T-helper 2 cell treated with Interferon-gamma antibody and Interleukin-4, amounts not matched to agents 5 μg/mL and 100 μg/mL, for 36 hours (primary cell): ENCODE measurements around the gene MGMT.

Source experiments
- DNase-seq: peaks from one replicate; pipeline ENCODE4 v3.0.0; 2021; ENCODE audit warnings: low spot score
- H3K27ac Mint-ChIP-seq: one replicate; pipeline ENCODE4 v1.8.0; 2021; ENCODE audit warnings: mild to moderate bottlenecking, mixed read lengths
- H3K27me3 Mint-ChIP-seq: one replicate; pipeline ENCODE4 v1.8.0; 2021; ENCODE audit warnings: low read depth, mixed read lengths
- H3K36me3 Mint-ChIP-seq: one replicate; pipeline ENCODE4 v1.8.0; 2021; ENCODE audit warnings: low read depth, mixed read lengths
- H3K4me1 Mint-ChIP-seq: one replicate; pipeline ENCODE4 v1.8.0; 2021; ENCODE audit warnings: low read depth, mixed read lengths
- H3K4me3 Mint-ChIP-seq: one replicate; pipeline ENCODE4 v1.8.0; 2022; ENCODE audit warnings: mild to moderate bottlenecking, moderate library complexity, mixed read lengths
- H3K9me3 Mint-ChIP-seq: one replicate; pipeline ENCODE4 v1.8.0; 2021; ENCODE audit warnings: mixed read lengths

Gene MGMT

GRCh38 chr10:129772468-129773358 lies 305.7 kb downstream of the MGMT start:
- no peak overlapping the region for H3K4me3 Mint-ChIP-seq
- no peaks in the 10 kb centered on the region for H3K36me3 Mint-ChIP-seq
- H3K27ac Mint-ChIP-seq: no peak overlapping the region

GRCh38 chr10:129773359-129773990 lies 306.4 kb downstream of the MGMT start:
- no peak overlapping the region for H3K4me3 Mint-ChIP-seq
- no peak overlapping the region for H3K27ac Mint-ChIP-seq
- DNase-seq: no peak
- H3K4me1 Mint-ChIP-seq: no peaks in the 10 kb centered on the region
- H3K36me3 Mint-ChIP-seq: no peaks in the 10 kb centered on the region
- H3K27me3 Mint-ChIP-seq: no peaks in the 10 kb centered on the region
- peaks cover 11% of the 10 kb centered on the region for H3K9me3 Mint-ChIP-seq

More at GRCh38 chr10:129772468-129773358, 305.7 kb downstream of the MGMT start:
- Mint-ChIP-seq H3K27me3 (no peaks in the 10 kb centered on the region), H3K9me3 (peaks cover 11% of the 10 kb centered on the region), H3K4me1 (no peaks in the 10 kb centered on the region)
- no peak for DNase-seq

GRCh38 chr10:129774082-129774735 lies 307.2 kb downstream of the MGMT start:
- H3K27me3 Mint-ChIP-seq: no peaks in the 10 kb centered on the region
- no peaks in the 10 kb centered on the region for H3K4me1 Mint-ChIP-seq
- no peaks in the 10 kb centered on the region for H3K36me3 Mint-ChIP-seq
- peaks cover 11% of the 10 kb centered on the region for H3K9me3 Mint-ChIP-seq
- no peak overlapping the region for H3K27ac Mint-ChIP-seq
- no peak overlapping the region for H3K4me3 Mint-ChIP-seq
- DNase-seq: no peak

- Mint-ChIP-seq H3K4me1 (no peaks in the 10 kb centered on the region), H3K4me3 (no peak overlapping the region), H3K27me3 (no peaks in the 10 kb centered on the region), H3K9me3 (peaks cover 11% of the 10 kb centered on the region), H3K27ac (no peak overlapping the region), H3K36me3 (no peaks in the 10 kb centered on the region)
- no peak for DNase-seq
These were observed 307.8 kb downstream of the MGMT start for GRCh38 chr10:129774736-129775401.

- Mint-ChIP-seq H3K4me1 (no peaks in the 10 kb centered on the region), H3K27me3 (no peaks in the 10 kb centered on the region), H3K36me3 (no peaks in the 10 kb centered on the region), H3K9me3 (peaks cover 11% of the 10 kb centered on the region), H3K27ac (no peak overlapping the region), H3K4me3 (no peak overlapping the region)
- no peak for DNase-seq
These were observed 308.6 kb downstream of the MGMT start for GRCh38 chr10:129775681-129776080.

- H3K9me3 Mint-ChIP-seq: peaks cover 11% of the 10 kb centered on the region
- H3K27me3 Mint-ChIP-seq: no peaks in the 10 kb centered on the region
- H3K4me3 Mint-ChIP-seq: no peak overlapping the region
- no peak overlapping the region for H3K27ac Mint-ChIP-seq
- no peaks in the 10 kb centered on the region for H3K4me1 Mint-ChIP-seq
- DNase-seq: no peak
- no peaks in the 10 kb centered on the region for H3K36me3 Mint-ChIP-seq
These were observed 310.6 kb downstream of the MGMT start for GRCh38 chr10:129777687-129778086.

- no peak for DNase-seq
- H3K27me3 Mint-ChIP-seq: no peaks in the 10 kb centered on the region
- H3K36me3 Mint-ChIP-seq: no peaks in the 10 kb centered on the region
- no peaks in the 10 kb centered on the region for H3K4me1 Mint-ChIP-seq
- no peak overlapping the region for H3K27ac Mint-ChIP-seq
- H3K9me3 Mint-ChIP-seq: peaks cover 11% of the 10 kb centered on the region
- no peak overlapping the region for H3K4me3 Mint-ChIP-seq
These were observed 311.5 kb downstream of the MGMT start for GRCh38 chr10:129778571-129778970.

GRCh38 chr10:129779126-129780111 lies 312.4 kb downstream of the MGMT start:
- H3K4me3 Mint-ChIP-seq: no peak overlapping the region
- no peaks in the 10 kb centered on the region for H3K4me1 Mint-ChIP-seq
- no peaks in the 10 kb centered on the region for H3K36me3 Mint-ChIP-seq
- H3K27me3 Mint-ChIP-seq: no peaks in the 10 kb centered on the region
- H3K27ac Mint-ChIP-seq: no peak overlapping the region
- no peak for DNase-seq
- H3K9me3 Mint-ChIP-seq: peaks cover 11% of the 10 kb centered on the region

GRCh38 chr10:129780198-129780597 lies 313.2 kb downstream of the MGMT start:
- Mint-ChIP-seq H3K36me3 (no peaks in the 10 kb centered on the region), H3K4me1 (no peaks in the 10 kb centered on the region), H3K27ac (no peak overlapping the region), H3K9me3 (peaks cover 11% of the 10 kb centered on the region), H3K4me3 (no peak overlapping the region), H3K27me3 (no peaks in the 10 kb centered on the region)
- DNase-seq: no peak

GRCh38 chr10:129780901-129781795 lies 314.1 kb downstream of the MGMT start:
- H3K4me3 Mint-ChIP-seq: no peak overlapping the region
- H3K27me3 Mint-ChIP-seq: no peaks in the 10 kb centered on the region
- H3K36me3 Mint-ChIP-seq: no peaks in the 10 kb centered on the region
- H3K9me3 Mint-ChIP-seq: peaks cover 11% of the 10 kb centered on the region
- DNase-seq: no peak
- no peak overlapping the region for H3K27ac Mint-ChIP-seq
- H3K4me1 Mint-ChIP-seq: no peaks in the 10 kb centered on the region

- no peaks in the 10 kb centered on the region for H3K4me1 Mint-ChIP-seq
- DNase-seq: no peak
- peaks cover 8% of the 10 kb centered on the region for H3K9me3 Mint-ChIP-seq
- H3K27me3 Mint-ChIP-seq: no peaks in the 10 kb centered on the region
- no peak overlapping the region for H3K27ac Mint-ChIP-seq
- H3K36me3 Mint-ChIP-seq: no peaks in the 10 kb centered on the region
- no peak overlapping the region for H3K4me3 Mint-ChIP-seq
These were observed 317.2 kb downstream of the MGMT start for GRCh38 chr10:129784291-129784690.

- no peak overlapping the region for H3K4me3 Mint-ChIP-seq
- no peaks in the 10 kb centered on the region for H3K36me3 Mint-ChIP-seq
- no peak overlapping the region for H3K27ac Mint-ChIP-seq
- DNase-seq: no peak
- H3K4me1 Mint-ChIP-seq: no peaks in the 10 kb centered on the region
- peaks cover 14% of the 10 kb centered on the region for H3K9me3 Mint-ChIP-seq
- H3K27me3 Mint-ChIP-seq: no peaks in the 10 kb centered on the region
These were observed 317.9 kb downstream of the MGMT start for GRCh38 chr10:129784891-129785290.
